SK-N-SH treated with all-trans-retinoic acid at 6 μM for 48 hours (cell line): Measurements from ENCODE around the gene CPNE8.

ENCODE experiments used
- ATAC-seq: fragments of 200-7000 bp; cut with Tn5 transposase; 3 replicates; pipeline ENCODE4 v1.9.1; 2020; ENCODE audit warnings: mild to moderate bottlenecking, moderate library complexity
- ARNTL ChIP-seq: fragments of 450-650 bp; formaldehyde crosslinking; IDR thresholded peaks from 2 replicates; pipeline ENCODE4 v1.5.0; 2020; ENCODE audit warnings: low read depth, mild to moderate bottlenecking, moderate library complexity, borderline replicate concordance
- BACH2 ChIP-seq: fragments of 250-450 bp; sonication (Bioruptor Pico); IDR thresholded peaks from 2 replicates; pipeline ENCODE4 v1.9.0; 2021; ENCODE audit warnings: mild to moderate bottlenecking, borderline replicate concordance
- CREB5 ChIP-seq: fragments of 250-450 bp; sonication (Bioruptor Pico); IDR thresholded peaks from 2 replicates; pipeline ENCODE4 v1.5.1; 2020; ENCODE audit warnings: low read depth, mild to moderate bottlenecking, moderate library complexity
- CSDC2 ChIP-seq: fragments of 250-450 bp; sonication (Bioruptor Pico); IDR thresholded peaks from 2 replicates; pipeline ENCODE4 v1.5.0; 2020; ENCODE audit warnings: mild to moderate bottlenecking, moderate library complexity
- CSRNP3 ChIP-seq: fragments of 250-450 bp; sonication (Bioruptor Pico); IDR thresholded peaks from 2 replicates; pipeline ENCODE4 v1.5.1; 2021; ENCODE audit warnings: mild to moderate bottlenecking, moderate library complexity
- GLIS3 ChIP-seq: fragments of 250-450 bp; sonication (Bioruptor Pico); IDR thresholded peaks from 2 replicates; pipeline ENCODE4 v1.5.0; 2020; ENCODE audit warnings: mild to moderate bottlenecking, moderate library complexity
- ISL1 ChIP-seq: fragments of 250-450 bp; sonication (Bioruptor Pico); IDR thresholded peaks from 2 replicates; pipeline ENCODE4 v2.1.2; 2022; ENCODE audit warnings: mild to moderate bottlenecking, moderate library complexity
- OSR1 ChIP-seq: fragments of 250-450 bp; sonication (Bioruptor Pico); IDR thresholded peaks from 2 replicates; pipeline ENCODE4 v1.8.0; 2022; ENCODE audit warnings: moderate library complexity, mild to moderate bottlenecking, inconsistent platforms
- PATZ1 ChIP-seq: fragments of 250-450 bp; sonication (Bioruptor Pico); IDR thresholded peaks from 2 replicates; pipeline ENCODE4 v1.8.0; 2020; ENCODE audit warnings: mild to moderate bottlenecking, moderate library complexity, borderline replicate concordance
- POU6F1 ChIP-seq: fragments of 250-450 bp; sonication (Bioruptor Pico); IDR thresholded peaks from 2 replicates; pipeline ENCODE4 v1.8.0; 2021; ENCODE audit warnings: low read depth, mild to moderate bottlenecking, moderate library complexity, borderline replicate concordance
- PPARA ChIP-seq: fragments of 250-450 bp; sonication (Bioruptor Pico); IDR thresholded peaks from 2 replicates; pipeline ENCODE4 v1.5.0; 2020; ENCODE audit warnings: mild to moderate bottlenecking, borderline replicate concordance
- RARB ChIP-seq: fragments of 250-450 bp; sonication (Bioruptor Pico); IDR thresholded peaks from 2 replicates; pipeline ENCODE4 v1.8.0; 2021; ENCODE audit warnings: mild to moderate bottlenecking, moderate library complexity
- SNAI2 ChIP-seq: fragments of 250-450 bp; sonication (Bioruptor Pico); IDR thresholded peaks from 2 replicates; pipeline ENCODE4 v1.5.0; 2020; ENCODE audit warnings: mild to moderate bottlenecking, moderate library complexity
- TCF4 ChIP-seq: fragments of 250-450 bp; sonication (Bioruptor Pico); IDR thresholded peaks from 2 replicates; pipeline ENCODE4 v1.8.0; 2021; ENCODE audit warnings: mild to moderate bottlenecking, moderate library complexity, borderline replicate concordance
- TOX ChIP-seq: fragments of 250-450 bp; sonication (Bioruptor Pico); IDR thresholded peaks from 2 replicates; pipeline ENCODE4 v1.8.0; 2021; ENCODE audit warnings: mild to moderate bottlenecking, moderate library complexity, borderline replicate concordance
- TSHZ2 ChIP-seq: fragments of 250-450 bp; sonication (Bioruptor Pico); IDR thresholded peaks from 2 replicates; pipeline ENCODE4 v1.5.0; 2020; ENCODE audit warnings: mild to moderate bottlenecking, moderate library complexity
- ZC3H10 ChIP-seq: fragments of 250-450 bp; sonication (Bioruptor Pico); IDR thresholded peaks from 2 replicates; pipeline ENCODE4 v1.5.1; 2021; ENCODE audit warnings: mild to moderate bottlenecking, moderate library complexity
- ZFP3 ChIP-seq: fragments of 250-450 bp; sonication (Bioruptor Pico); IDR thresholded peaks from 2 replicates; pipeline ENCODE4 v1.5.0; 2020; ENCODE audit warnings: mild to moderate bottlenecking, moderate library complexity
- ZFP30 ChIP-seq: fragments of 450-650 bp; formaldehyde crosslinking; IDR thresholded peaks from 2 replicates; pipeline ENCODE4 v1.5.0; 2022; ENCODE audit warnings: mild to moderate bottlenecking, moderate library complexity
- ZNF565 ChIP-seq: fragments of 450-650 bp; formaldehyde crosslinking; conservative IDR thresholded peaks from 2 replicates; pipeline ENCODE4 v1.5.0; 2020; ENCODE audit warnings: low read depth, mild to moderate bottlenecking, moderate library complexity
- ZNF70 ChIP-seq: fragments of 450-650 bp; formaldehyde crosslinking; IDR thresholded peaks from 2 replicates; pipeline ENCODE4 v1.5.0; 2020; ENCODE audit warnings: mild to moderate bottlenecking, moderate library complexity
- ZNF8 ChIP-seq: fragments of 450-650 bp; formaldehyde crosslinking; IDR thresholded peaks from 2 replicates; pipeline ENCODE4 v1.5.0; 2020; ENCODE audit warnings: mild to moderate bottlenecking, moderate library complexity

Gene CPNE8

GRCh38 chr12:38682521-38682920 is 222.9 kb downstream of the CPNE8 start:
- no peak for ATAC-seq
- no peak for TF ChIP-seq SNAI2 (CRISPR knock-in tag)
- no peak for TF ChIP-seq RARB (CRISPR knock-in tag)
- TF ChIP-seq GLIS3 (CRISPR knock-in tag) = no peak
- no peak for TF ChIP-seq POU6F1 (CRISPR knock-in tag)
- TF ChIP-seq ARNTL (CRISPR knock-in tag) = no peak
- TF ChIP-seq CSRNP3 (CRISPR knock-in tag) = no peak
- TF ChIP-seq ZNF565 (CRISPR knock-in tag) = no peak
- TF ChIP-seq ZFP30 (CRISPR knock-in tag) = no peak
- no peak for TF ChIP-seq TCF4 (CRISPR knock-in tag)

GRCh38 chr12:38669530-38669929 is 235.9 kb downstream of the CPNE8 start:
- ATAC-seq = no peak
- no peak for TF ChIP-seq ZNF565 (CRISPR knock-in tag)
- TF ChIP-seq PPARA (CRISPR knock-in tag) = no peak
- no peak for TF ChIP-seq ISL1 (CRISPR knock-in tag)
- TF ChIP-seq ZFP3 (CRISPR knock-in tag) = no peak
- no peak for TF ChIP-seq ZNF8
- TF ChIP-seq GLIS3 (CRISPR knock-in tag) = no peak
- TF ChIP-seq TSHZ2 = no peak
- TF ChIP-seq CREB5 (CRISPR knock-in tag) = no peak
- TF ChIP-seq ZNF70 = no peak
- no peak for TF ChIP-seq ZFP30 (CRISPR knock-in tag)
- no peak for TF ChIP-seq OSR1 (CRISPR knock-in tag)

- no peak for TF ChIP-seq PATZ1 (CRISPR knock-in tag)
- TF ChIP-seq BACH2 (CRISPR knock-in tag) = no peak
- no peak for TF ChIP-seq GLIS3 (CRISPR knock-in tag)
- TF ChIP-seq RARB (CRISPR knock-in tag) = no peak
- TF ChIP-seq TCF4 (CRISPR knock-in tag) = no peak
- TF ChIP-seq TSHZ2 = no peak
- TF ChIP-seq ISL1 (CRISPR knock-in tag) = no peak
- TF ChIP-seq CSDC2 (CRISPR knock-in tag) = no peak
- no peak for TF ChIP-seq SNAI2 (CRISPR knock-in tag)
- TF ChIP-seq ZNF565 (CRISPR knock-in tag) = no peak
- TF ChIP-seq ZNF70 = no peak
- no peak for TF ChIP-seq TOX (CRISPR knock-in tag)
- TF ChIP-seq ZFP3 (CRISPR knock-in tag) = no peak
- no peak for TF ChIP-seq ZC3H10 (CRISPR knock-in tag)
- TF ChIP-seq OSR1 (CRISPR knock-in tag) = no peak
- TF ChIP-seq CREB5 (CRISPR knock-in tag) = no peak
- TF ChIP-seq ZNF8 = no peak
- TF ChIP-seq PPARA (CRISPR knock-in tag) = no peak
- no peak for TF ChIP-seq ZFP30 (CRISPR knock-in tag)
- ATAC-seq = no peak
Measured at GRCh38 chr12:38669081-38669480, 236.3 kb downstream of the CPNE8 start.
